Thoracic aorta (tissue), 2 donors: ENCODE measurements around the gene VSTM2B. TPM values are rescaled to one million over a fixed set of nuclear protein-coding genes. Genes with fewer than 3 reads are reported as not detected.

Experiments used
- ATAC-seq: fragments of 150-250 bp; one replicate; pipeline ENCODE4 v1.8.0; 2017; ENCODE audit warnings: low read depth; ENCODE audit not compliant: insufficient number of reproducible peaks, low FRiP score
- DNase-seq: peaks from one replicate; pipeline ENCODE4 v3.0.0-alpha.2; 2020; ENCODE audit warnings: low spot score
- H3K27ac ChIP-seq, 2 donors: fragments of 200-600 bp; sonication (generic); 1 replicate in 1 of 2; 2 replicates in 1 of 2; pipeline ENCODE4 v1.5.1; 2016; ENCODE audit warnings: mild to moderate bottlenecking in 2 of 2, moderate library complexity in 2 of 2
- H3K27me3 ChIP-seq: fragments of 200-600 bp; sonication (generic); replicated peaks from 2 replicates; pipeline ENCODE4 v1.6.0; 2016; ENCODE audit warnings: mild to moderate bottlenecking; ENCODE audit not compliant: insufficient read depth
- H3K36me3 ChIP-seq: fragments of 200-600 bp; sonication (generic); one replicate; pipeline ENCODE4 v1.5.1; 2016
- H3K4me1 ChIP-seq, 2 donors: fragments of 200-600 bp; sonication (generic); 1 replicate in 1 of 2; 2 replicates in 1 of 2; pipeline versions ENCODE4 v1.5.1 to v1.6.0; 2016; ENCODE audit warnings: low read depth in 2 of 2, mild to moderate bottlenecking in 1 of 2; ENCODE audit not compliant: control insufficient read depth in 1 of 2
- H3K4me3 ChIP-seq: fragments of 200-600 bp; sonication (generic); 2 replicates; pipeline ENCODE4 v1.5.1; 2016; ENCODE audit warnings: mild to moderate bottlenecking
- H3K9me3 ChIP-seq: fragments of 200-600 bp; sonication (generic); 2 replicates; pipeline ENCODE4 v1.5.1; 2016
- total RNA-seq, 2 donors: library from RNA; depleted of rRNA; stranded (reverse); fragments of >200 nt; gene quantifications; one replicate each; pipeline versions ENCODE4 v1.1.0 to v1.2.3, GENCODE V29; 2016
- TF ChIP-seq, protein P1 (sequence below): fragments of 200-600 bp; sonication (generic); IDR thresholded peaks from one replicate; pipeline ENCODE4 v1.5.1; 2019; ENCODE audit warnings: antibody characterized with exemption

VSTM2B gene
- total RNA-seq, 2 donors from 2014 or later, result not detected

DNA sequence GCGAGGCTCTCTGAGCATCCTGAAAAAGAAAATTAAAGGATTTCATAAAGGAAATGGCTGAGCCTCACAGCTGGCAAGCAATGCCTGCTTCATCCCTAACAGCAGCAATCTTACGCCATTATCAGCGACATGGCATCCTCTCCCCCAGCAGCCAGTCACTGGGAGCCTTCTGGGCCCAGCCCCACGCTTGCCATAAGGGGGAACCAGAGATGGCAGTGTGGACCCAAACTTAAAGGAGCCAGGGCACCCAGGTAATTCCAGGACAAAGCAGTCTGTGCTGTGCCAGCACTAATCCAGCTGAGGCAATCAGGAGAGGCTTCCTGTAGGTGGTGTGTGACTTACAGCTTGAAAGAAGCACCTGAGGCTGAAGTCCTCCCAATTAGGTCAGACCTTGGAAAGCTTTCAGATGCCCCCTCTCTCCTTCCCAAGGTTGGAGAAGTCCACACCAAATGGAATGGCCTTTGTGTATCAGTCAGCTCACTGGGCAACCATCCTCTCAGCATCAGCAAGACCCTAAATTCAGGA is 10.3 kb downstream of the VSTM2B start:
- no peaks in the 10 kb centered on the region for H3K36me3 ChIP-seq
- no peak overlapping the region for H3K27ac ChIP-seq
- H3K9me3 ChIP-seq, result no peaks in the 10 kb centered on the region
- DNase-seq, result no peak
- no peak for ATAC-seq
- no peak overlapping the region for H3K4me3 ChIP-seq
- TF ChIP-seq, protein P1, sequence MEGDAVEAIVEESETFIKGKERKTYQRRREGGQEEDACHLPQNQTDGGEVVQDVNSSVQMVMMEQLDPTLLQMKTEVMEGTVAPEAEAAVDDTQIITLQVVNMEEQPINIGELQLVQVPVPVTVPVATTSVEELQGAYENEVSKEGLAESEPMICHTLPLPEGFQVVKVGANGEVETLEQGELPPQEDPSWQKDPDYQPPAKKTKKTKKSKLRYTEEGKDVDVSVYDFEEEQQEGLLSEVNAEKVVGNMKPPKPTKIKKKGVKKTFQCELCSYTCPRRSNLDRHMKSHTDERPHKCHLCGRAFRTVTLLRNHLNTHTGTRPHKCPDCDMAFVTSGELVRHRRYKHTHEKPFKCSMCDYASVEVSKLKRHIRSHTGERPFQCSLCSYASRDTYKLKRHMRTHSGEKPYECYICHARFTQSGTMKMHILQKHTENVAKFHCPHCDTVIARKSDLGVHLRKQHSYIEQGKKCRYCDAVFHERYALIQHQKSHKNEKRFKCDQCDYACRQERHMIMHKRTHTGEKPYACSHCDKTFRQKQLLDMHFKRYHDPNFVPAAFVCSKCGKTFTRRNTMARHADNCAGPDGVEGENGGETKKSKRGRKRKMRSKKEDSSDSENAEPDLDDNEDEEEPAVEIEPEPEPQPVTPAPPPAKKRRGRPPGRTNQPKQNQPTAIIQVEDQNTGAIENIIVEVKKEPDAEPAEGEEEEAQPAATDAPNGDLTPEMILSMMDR, result no peak
- H3K4me1 ChIP-seq, result no peaks in the 10 kb centered on the region
- no peaks in the 10 kb centered on the region for H3K27me3 ChIP-seq

DNA sequence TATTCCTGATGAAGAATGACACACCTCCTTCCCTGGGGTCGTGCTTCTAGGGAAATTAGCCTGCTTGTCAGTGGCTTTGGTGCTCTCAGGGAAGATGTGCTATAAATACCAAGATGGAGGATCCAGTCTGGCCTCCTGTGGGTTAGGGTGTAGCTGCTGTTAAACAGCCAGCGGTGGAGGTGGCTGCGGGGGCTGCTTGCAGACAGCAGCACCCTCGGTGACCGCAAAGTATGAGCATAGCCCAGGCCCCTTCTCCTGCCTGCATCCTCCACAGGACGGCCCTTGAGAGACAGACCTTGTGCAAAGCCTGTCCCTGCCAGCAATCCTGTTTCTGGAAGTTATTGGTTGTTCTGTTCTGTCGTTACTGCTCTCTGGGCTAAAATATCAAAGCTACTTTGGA is 11.4 kb downstream of the VSTM2B start:
- no peak for ATAC-seq
- no peaks in the 10 kb centered on the region for H3K4me1 ChIP-seq
- H3K27ac ChIP-seq, result no peak overlapping the region
- no peaks in the 10 kb centered on the region for H3K9me3 ChIP-seq
- no peaks in the 10 kb centered on the region for H3K27me3 ChIP-seq
- DNase-seq, result no peak
- TF ChIP-seq, protein P1, result no peak
- H3K4me3 ChIP-seq, result no peak overlapping the region
- no peaks in the 10 kb centered on the region for H3K36me3 ChIP-seq

DNA sequence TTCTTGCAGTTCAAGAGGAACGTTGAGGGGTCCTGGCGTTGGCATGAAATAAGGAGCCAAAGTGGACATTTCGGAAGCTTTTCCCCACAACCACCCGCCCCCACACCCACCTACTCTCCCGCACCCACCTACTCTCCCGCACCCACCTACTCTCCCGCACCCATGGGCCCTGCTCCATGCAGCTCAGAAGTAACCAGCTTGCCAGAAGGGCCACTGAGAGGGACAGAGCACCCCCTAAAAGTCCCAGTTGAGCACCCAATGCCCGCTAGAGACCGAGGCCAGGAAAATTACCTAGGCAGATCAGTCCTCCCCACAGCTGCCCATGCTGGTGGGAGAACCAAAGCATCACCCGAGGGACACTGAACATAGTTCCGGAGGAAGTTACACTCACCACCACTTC is 11.8 kb downstream of the VSTM2B start:
- ATAC-seq (no peak), DNase-seq (no peak)
- H3K27ac ChIP-seq, result no peak overlapping the region
- H3K9me3 ChIP-seq, result no peaks in the 10 kb centered on the region
- no peak overlapping the region for H3K4me3 ChIP-seq
- no peaks in the 10 kb centered on the region for H3K36me3 ChIP-seq
- no peaks in the 10 kb centered on the region for H3K27me3 ChIP-seq
- no peaks in the 10 kb centered on the region for H3K4me1 ChIP-seq
- TF ChIP-seq, protein P1, result no peak

- Histone ChIP-seq H3K27ac (no peak overlapping the region), H3K4me3 (no peak overlapping the region), H3K27me3 (no peaks in the 10 kb centered on the region), H3K4me1 (no peaks in the 10 kb centered on the region), H3K36me3 (no peaks in the 10 kb centered on the region), H3K9me3 (no peaks in the 10 kb centered on the region)
- DNase-seq, result no peak
- ATAC-seq, result no peak
- TF ChIP-seq, protein P1, result no peak
Measured at GRCh38 chr19:29538146-29538545, 12.4 kb downstream of the VSTM2B start.

GRCh38 chr19:29538651-29539050 is 12.9 kb downstream of the VSTM2B start:
- Histone ChIP-seq H3K36me3 (no peaks in the 10 kb centered on the region), H3K27me3 (no peaks in the 10 kb centered on the region), H3K9me3 (no peaks in the 10 kb centered on the region), H3K27ac (no peak overlapping the region), H3K4me1 (no peaks in the 10 kb centered on the region), H3K4me3 (no peak overlapping the region)
- ATAC-seq, result no peak
- no peak for DNase-seq
- TF ChIP-seq, protein P1, result no peak
